Right lobe of liver (tissue), 4 donors: Measurements from ENCODE around the gene ACAP3.

Source experiments
- CTCF ChIP-seq, 4 donors: fragments of 200-600 bp in 3 of 4; fragments of 450-650 bp in 1 of 4; IDR thresholded peaks; one replicate each; pipeline versions ENCODE4 v1.5.1 to v1.8.0; 2016 to 2022; ENCODE audit warnings: antibody characterized with exemption in 4 of 4, mild to moderate bottlenecking in 2 of 4
- POLR2A ChIP-seq: fragments of 450-650 bp; IDR thresholded peaks from one replicate; pipeline ENCODE4 v1.6.1; 2017; ENCODE audit warnings: antibody characterized with exemption, mild to moderate bottlenecking
- donor health status: DM: no; HTN: no; CAD: no.
- donor health status: DM: no; HTN: no; CAD: no.
- donor health status: DM: no; HTN: yes; CAD: no.

- TF ChIP-seq CTCF (IDR thresholded peaks at IDR 0.05) (no peak), POLR2A (no peak)
Observed at GRCh38 chr1:1286313-1287261, 21.1 kb downstream of the ACAP3 start.
